PC-3 (cell line): ENCODE results near the gene PARP15. TPM values are rescaled to one million over a fixed set of nuclear protein-coding genes. Genes with fewer than 3 reads are reported as not detected.

ENCODE experiments used
- ATAC-seq: fragments of 200-7000 bp; cut with Tn5 transposase; 2 replicates; pipeline ENCODE4 v1.9.1; 2020; ENCODE audit warnings: mild to moderate bottlenecking, moderate library complexity
- Bru-seq: library from RNA; stranded (reverse); fragments of 400-500 nt; gene quantifications from one replicate; lab custom pipeline; 2021; lab: Mats Ljungman, UMichigan
- BruChase-seq, 2 experiments: library from RNA; stranded (reverse); fragments of 400-500 nt; gene quantifications; one replicate each; lab custom pipeline; 2021; lab: Mats Ljungman, UMichigan
- BruUV-seq: library from RNA; stranded (reverse); fragments of 400-500 nt; replicated peaks from 2 replicates; lab custom pipeline; 2021; lab: Mats Ljungman, UMichigan
- CTCF ChIA-PET: fragments of 300-600 bp; sonication (Branson Sonifier 250); formaldehyde crosslinking; loops from one replicate; lab custom pipeline; 2022; ENCODE audit warnings: antibody characterized with exemption; lab: Charles Lee
- POLR2A ChIA-PET: fragments of 300-600 bp; sonication (Branson Sonifier 250); formaldehyde crosslinking; loops from one replicate; lab custom pipeline; 2022; ENCODE audit warnings: antibody characterized with exemption; ENCODE audit not compliant: unreplicated experiment; lab: Charles Lee
- DNase-seq: peaks from one replicate; pipeline ENCODE4 v3.0.0-alpha.2; 2015
- H2AFZ ChIP-seq: fragments of 300-600 bp; sonication (generic); 2 replicates; pipeline ENCODE4 v1.6.0; 2016; ENCODE audit warnings: antibody characterized with exemption, low read length
- H3F3A ChIP-seq: fragments of 300-600 bp; sonication (generic); one replicate; pipeline ENCODE4 v1.6.0; 2017; ENCODE audit warnings: antibody characterized with exemption, low read length, control low read depth, mild to moderate bottlenecking; ENCODE audit not compliant: unreplicated experiment
- H3K27ac ChIP-seq: fragments of 300-600 bp; sonication (generic); 2 replicates; pipeline ENCODE4 v1.5.1; 2016; ENCODE audit warnings: mild to moderate bottlenecking, low read length
- H3K27me3 ChIP-seq: fragments of 300-600 bp; sonication (generic); 2 replicates; pipeline ENCODE4 v1.6.1; 2016; ENCODE audit warnings: low read length, mixed read lengths
- H3K36me3 ChIP-seq: fragments of 300-600 bp; sonication (generic); 2 replicates; pipeline ENCODE4 v1.6.1; 2016; ENCODE audit warnings: low read depth, mixed run types, low read length, mixed read lengths
- H3K4me1 ChIP-seq: fragments of 300-600 bp; sonication (generic); 2 replicates; pipeline ENCODE4 v1.5.1; 2016; ENCODE audit warnings: low read length; ENCODE audit not compliant: insufficient read depth
- H3K4me2 ChIP-seq: fragments of 300-600 bp; sonication (generic); 2 replicates; pipeline ENCODE4 v1.6.0; 2016; ENCODE audit warnings: low read length
- H3K4me3 ChIP-seq: fragments of 300-600 bp; sonication (generic); 2 replicates; pipeline ENCODE4 v1.5.1; 2016; ENCODE audit warnings: mild to moderate bottlenecking, low read length, mixed read lengths
- H3K79me2 ChIP-seq: fragments of 300-600 bp; sonication (generic); 2 replicates; pipeline ENCODE4 v1.6.1; 2017; ENCODE audit warnings: low read length, mixed read lengths
- H3K9ac ChIP-seq: fragments of 300-600 bp; sonication (generic); 2 replicates; pipeline ENCODE4 v1.6.0; 2016; ENCODE audit warnings: mild to moderate bottlenecking, low read length
- H3K9me2 ChIP-seq: fragments of 300-600 bp; sonication (generic); replicated peaks from 2 replicates; pipeline ENCODE4 v1.6.1; 2016; ENCODE audit warnings: mixed run types, low read length, mixed read lengths
- H3K9me3 ChIP-seq: fragments of 300-600 bp; sonication (generic); 2 replicates; pipeline ENCODE4 v1.6.1; 2016; ENCODE audit warnings: low read length, mixed read lengths
- H4K20me1 ChIP-seq: fragments of 300-600 bp; sonication (generic); 2 replicates; pipeline ENCODE4 v1.6.1; 2016; ENCODE audit warnings: low read length, mixed read lengths
- CTCF ChIP-seq: fragments of 300-600 bp; sonication (generic); conservative IDR thresholded peaks from 2 replicates; pipeline ENCODE4 v1.5.1; 2017; ENCODE audit warnings: antibody characterized with exemption, low read depth, mild to moderate bottlenecking, low read length
- EZH2 ChIP-seq: fragments of 300-600 bp; sonication (generic); IDR thresholded peaks from one replicate; pipeline ENCODE4 v1.6.1; 2017; ENCODE audit warnings: antibody characterized with exemption, mild to moderate bottlenecking, low read length; ENCODE audit not compliant: unreplicated experiment
- EZH2phosphoT487 ChIP-seq: fragments of 300-600 bp; sonication (generic); IDR thresholded peaks from 2 replicates; pipeline ENCODE4 v1.6.1; 2018; ENCODE audit warnings: mild to moderate bottlenecking, antibody characterized with exemption, low read length, borderline replicate concordance
- intact Hi-C: fragments of 100-400 bp; cut with micrococcal nuclease; formaldehyde crosslinking; loops from 2 replicates; pipeline ENCODE4 v1.9.0; 2023
- long read RNA-seq: library from polyadenylated mRNA; unstranded; transcript quantifications from one replicate; pipeline ENCODE4 v2.0.0, GENCODE V29; 2021; ENCODE audit not compliant: unreplicated experiment
- total RNA-seq: library from RNA; depleted of rRNA; stranded (reverse); fragments of >200 nt; gene quantifications from 2 replicates; pipeline ENCODE4 v1.2.3, GENCODE V29; 2014; rRNA removed

PARP15 gene
- not detected in 2 replicates for total RNA-seq
- percentile 17 among the genes with signal in this experiment for Bru-seq, nascent RNA
- BruChase-seq, experiment 1, labeled RNA remaining after a 6-hour chase = percentile 23 among the genes with signal in this experiment
- BruChase-seq, experiment 2, labeled RNA remaining after a 2-hour chase = percentile 36 among the genes with signal in this experiment
- long read RNA-seq = 0 reads

- intact Hi-C loops = no loop called here
- no peak for DNase-seq
- Histone ChIP-seq H3K4me1 (peaks cover 12% of the 10 kb centered on the region), H4K20me1 (no peaks in the 10 kb centered on the region), H3K9me2 (no peaks in the 10 kb centered on the region), H3K27me3 (no peaks in the 10 kb centered on the region), H3K9ac (no peak within 1 kb of the TSS), H3K79me2 (no peaks in the 10 kb centered on the region), H3K4me3 (no peak within 1 kb of the TSS), H3K36me3 (no peaks in the 10 kb centered on the region), H3F3A (peaks cover 6% of the 10 kb centered on the region), H3K9me3 (peaks cover 14% of the 10 kb centered on the region), H2AFZ (no peak within 1 kb of the TSS), H3K27ac (no peak within 1 kb of the TSS), H3K4me2 (no peak within 1 kb of the TSS)
- CTCF ChIA-PET = no interaction called here
- BruUV-seq = no TSS peak
- POLR2A ChIA-PET = no interaction called here
- no peak for ATAC-seq
- TF ChIP-seq EZH2 = no peak
- TF ChIP-seq EZH2phosphoT487 = no peak
- TF ChIP-seq CTCF = no peak
These were observed at the start of gene PARP15 for GRCh38 chr3:122577409-122578031. Gene PARP15, plus strand, starts transcription at chr3:122577650. Its CDS starts 18 bp downstream, at chr3:122577668.

- no peaks in the 10 kb centered on the region for H3K36me3 ChIP-seq
- intact Hi-C loops = no loop called here
These were observed 47.3 kb upstream of the PARP15 start for GRCh38 chr3:122530164-122530563.

More at GRCh38 chr3:122530164-122530563, 47.3 kb upstream of the PARP15 start:
- H3F3A ChIP-seq = peaks cover 5% of the 10 kb centered on the region
- ATAC-seq = no peak
- DNase-seq = no peak
- H3K79me2 ChIP-seq = no peaks in the 10 kb centered on the region
- H2AFZ ChIP-seq = no peak overlapping the region
- H3K27me3 ChIP-seq = no peaks in the 10 kb centered on the region
- CTCF ChIA-PET = no interaction called here
- POLR2A ChIA-PET = interaction anchor here (0.7 kb wide), 1 partner anchor 229 kb away, joined by 9 read pairs; no protein-coding TSS in a partner anchor
- no peak overlapping the region for H3K9ac ChIP-seq
- TF ChIP-seq CTCF = no peak
- no peak for TF ChIP-seq EZH2phosphoT487
- TF ChIP-seq EZH2 = no peak
- no TSS peak for BruUV-seq
- H3K4me1 ChIP-seq = peaks cover 28% of the 10 kb centered on the region
- no peak overlapping the region for H3K4me2 ChIP-seq
- no peaks in the 10 kb centered on the region for H3K9me2 ChIP-seq
- no peak overlapping the region for H3K27ac ChIP-seq
- no peaks in the 10 kb centered on the region for H3K9me3 ChIP-seq
- H3K4me3 ChIP-seq = no peak overlapping the region
- no peaks in the 10 kb centered on the region for H4K20me1 ChIP-seq
